Measurements from ENCODE around the gene RNF157.

GRCh38 chr17:76260669-76261068 lies 20.4 kb upstream of the RNF157 start:
- TF ChIP-seq CTCF (IDR thresholded peaks at IDR 0.05 in 4 of 5, conservative IDR thresholded peaks at IDR 0.05 in 1 of 5) (no peak), POLR2A (IDR thresholded peaks at IDR 0.05) (no peak)

All from gastrocnemius medialis (tissue), 4 donors.